Neural crest cell (in vitro differentiated cells): Measurements from ENCODE around the gene PCDHB11. TPM values are rescaled to one million over a fixed set of nuclear protein-coding genes. Genes with fewer than 3 reads are reported as not detected.
A peak's percentile ranks its signal among the peaks of the same experiment; 100 is the strongest.
"Not testable (repeated sequence)": the region's sequence is repeated elsewhere in the genome, so short reads cannot be mapped to it uniquely, and the experiment has no call there.

Experiments used
- DNase-seq: peaks from one replicate; pipeline ENCODE4 v3.0.0; 2021; ENCODE audit warnings: low read depth, mixed read lengths, low spot score
- H3K27ac Mint-ChIP-seq: one replicate; pipeline ENCODE4 v1.8.0; 2021; ENCODE audit warnings: mild to moderate bottlenecking, mixed read lengths; ENCODE audit not compliant: unreplicated experiment
- H3K27me3 Mint-ChIP-seq: 2 replicates; pipeline ENCODE4 v1.8.0; 2021; ENCODE audit warnings: low read depth, mild to moderate bottlenecking, mixed read lengths
- H3K36me3 Mint-ChIP-seq: 2 replicates; pipeline ENCODE4 v1.8.0; 2021; ENCODE audit warnings: low read depth, mild to moderate bottlenecking, mixed read lengths
- H3K4me1 Mint-ChIP-seq: 2 replicates; pipeline ENCODE4 v1.8.0; 2021; ENCODE audit warnings: mixed read lengths
- H3K4me3 Mint-ChIP-seq: one replicate; pipeline ENCODE4 v1.8.0; 2021; ENCODE audit warnings: mild to moderate bottlenecking, mixed read lengths
- H3K9me3 Mint-ChIP-seq: 2 replicates; pipeline ENCODE4 v1.8.0; 2021; ENCODE audit warnings: mixed read lengths
- CTCF ChIP-seq: fragments of 200-600 bp; sonication (generic); conservative IDR thresholded peaks from 2 replicates; pipeline ENCODE4 v1.5.0; 2021; ENCODE audit warnings: antibody characterized with exemption, mild to moderate bottlenecking
- total RNA-seq: library from RNA; stranded (reverse); gene quantifications from 2 replicates; pipeline ENCODE4 v1.2.1, GENCODE V29; 2021

PCDHB11 gene
- total RNA-seq, 1 donor from 2014 or later: 3.6 TPM

DNA sequence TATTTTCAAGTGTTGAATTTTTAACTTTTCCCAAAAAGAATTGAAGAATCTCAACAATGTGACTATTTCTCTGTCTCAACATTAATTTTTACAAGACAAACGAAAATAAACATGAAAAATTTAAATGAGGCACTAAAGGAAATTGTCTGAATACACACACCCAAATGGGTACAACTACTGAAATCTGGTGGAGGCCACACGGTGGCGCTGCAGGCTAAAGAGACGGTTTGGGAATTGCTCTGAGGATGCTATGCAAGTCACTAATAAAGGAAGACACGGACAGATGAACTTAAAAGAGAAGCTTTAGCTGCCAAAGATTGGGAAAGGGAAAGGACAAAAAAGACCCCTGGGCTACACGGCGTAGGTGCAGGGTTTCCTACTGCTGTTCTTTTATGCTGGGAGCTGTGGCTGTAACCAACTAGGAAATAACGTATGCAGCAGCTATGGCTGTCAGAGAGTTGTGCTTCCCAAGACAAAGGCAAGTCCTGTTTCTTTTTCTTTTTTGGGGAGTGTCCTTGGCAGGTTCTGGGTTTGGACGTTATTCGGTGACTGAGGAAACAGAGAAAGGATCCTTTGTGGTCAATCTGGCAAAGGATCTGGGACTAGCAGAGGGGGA is 7.2 kb upstream of the PCDHB11 start, which contains the start of gene PCDHB10:
PCDHB10 (plus strand) TSS at position 244 of the 616 bp plus-strand sequence; CDS start at position 444, 200 bp downstream.
- H3K9me3 Mint-ChIP-seq: peaks cover 21% of the 10 kb centered on the region
- no peaks in the 10 kb centered on the region for H3K27me3 Mint-ChIP-seq
- DNase-seq: peak; percentile 40
- H3K4me1 Mint-ChIP-seq: peaks cover 5% of the 10 kb centered on the region
- H3K36me3 Mint-ChIP-seq: peaks cover 57% of the 10 kb centered on the region
- H3K27ac Mint-ChIP-seq: peak within 1 kb of the TSS; percentile 15
- H3K4me3 Mint-ChIP-seq: peak within 1 kb of the TSS; percentile 17
- TF ChIP-seq CTCF: peak; percentile 66

DNA sequence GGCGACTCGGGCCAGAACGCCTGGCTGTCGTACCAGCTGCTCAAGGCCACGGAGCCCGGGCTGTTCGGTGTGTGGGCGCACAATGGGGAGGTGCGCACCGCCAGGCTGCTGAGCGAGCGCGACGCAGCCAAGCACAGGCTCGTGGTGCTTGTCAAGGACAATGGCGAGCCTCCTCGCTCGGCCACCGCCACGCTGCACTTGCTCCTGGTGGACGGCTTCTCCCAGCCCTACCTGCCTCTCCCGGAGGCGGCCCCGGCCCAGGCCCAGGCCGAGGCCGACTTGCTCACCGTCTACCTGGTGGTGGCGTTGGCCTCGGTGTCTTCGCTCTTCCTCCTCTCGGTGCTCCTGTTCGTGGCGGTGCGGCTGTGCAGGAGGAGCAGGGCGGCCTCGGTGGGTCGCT is 5.1 kb upstream of the PCDHB11 start:
- not testable (repeated sequence) for DNase-seq, H3K27me3 Mint-ChIP-seq, H3K4me3 Mint-ChIP-seq, H3K27ac Mint-ChIP-seq, H3K4me1 Mint-ChIP-seq
- Mint-ChIP-seq H3K9me3 (peaks cover 22% of the 10 kb centered on the region), H3K36me3 (peaks cover 60% of the 10 kb centered on the region)

DNA sequence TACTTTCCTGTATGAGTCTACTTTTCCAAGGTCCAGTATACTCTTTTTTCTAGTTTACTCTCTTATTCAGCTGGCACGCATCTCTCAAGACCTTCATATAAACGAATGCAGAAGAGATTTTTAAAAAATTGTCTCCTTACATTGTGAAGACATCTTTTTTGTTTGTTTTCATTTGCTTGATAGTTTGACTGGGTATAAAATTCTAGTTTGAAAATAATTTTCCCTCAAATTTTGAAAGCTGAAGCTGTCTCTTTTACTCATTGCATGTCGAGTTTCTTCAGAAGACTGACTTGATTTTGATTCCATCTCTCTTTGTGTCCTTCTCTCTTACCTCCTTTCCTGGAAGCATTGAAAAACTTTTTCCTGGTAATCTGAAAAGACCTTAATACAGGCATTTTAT is 3.1 kb upstream of the PCDHB11 start:
- Mint-ChIP-seq H3K9me3 (peaks cover 28% of the 10 kb centered on the region), H3K27me3 (no peaks in the 10 kb centered on the region), H3K4me3 (no peak overlapping the region), H3K4me1 (peaks cover 5% of the 10 kb centered on the region), H3K27ac (no peak overlapping the region), H3K36me3 (peaks cover 68% of the 10 kb centered on the region)
- DNase-seq: no peak
- no peak for TF ChIP-seq CTCF

- H3K4me3 Mint-ChIP-seq, H3K27ac Mint-ChIP-seq, DNase-seq, H3K4me1 Mint-ChIP-seq, H3K27me3 Mint-ChIP-seq: not testable (repeated sequence)
- peaks cover 17% of the 10 kb centered on the region for H3K9me3 Mint-ChIP-seq
- H3K36me3 Mint-ChIP-seq: peaks cover 64% of the 10 kb centered on the region
Measured at GRCh38 chr5:141201126-141201525, 1.7 kb downstream of the PCDHB11 start.

GRCh38 chr5:141201646-141202045 is 2.2 kb downstream of the PCDHB11 start:
- Mint-ChIP-seq H3K36me3 (peaks cover 59% of the 10 kb centered on the region), H3K9me3 (peaks cover 14% of the 10 kb centered on the region)
- H3K4me1 Mint-ChIP-seq, H3K4me3 Mint-ChIP-seq, DNase-seq, H3K27me3 Mint-ChIP-seq, H3K27ac Mint-ChIP-seq: not testable (repeated sequence)

- H3K27ac Mint-ChIP-seq: no peak within 1 kb of the TSS
- peaks cover 12% of the 10 kb centered on the region for H3K9me3 Mint-ChIP-seq
- TF ChIP-seq CTCF: peak; percentile 50
- no peaks in the 10 kb centered on the region for H3K27me3 Mint-ChIP-seq
- no peaks in the 10 kb centered on the region for H3K4me1 Mint-ChIP-seq
- no peak for DNase-seq
- H3K36me3 Mint-ChIP-seq: peaks cover 43% of the 10 kb centered on the region
- H3K4me3 Mint-ChIP-seq: peak within 1 kb of the TSS; percentile 44
Measured at GRCh38 chr5:141208478-141208877, 9.1 kb downstream of the PCDHB11 start, which contains the start of gene PCDHB12. TSS of gene PCDHB12 (plus strand) at chr5:141208719. CDS start at chr5:141208908, 189 bp downstream.

- H3K27me3 Mint-ChIP-seq, DNase-seq, H3K4me1 Mint-ChIP-seq, H3K27ac Mint-ChIP-seq, H3K4me3 Mint-ChIP-seq: not testable (repeated sequence)
- H3K9me3 Mint-ChIP-seq: peaks cover 18% of the 10 kb centered on the region
- peaks cover 50% of the 10 kb centered on the region for H3K36me3 Mint-ChIP-seq
Measured at GRCh38 chr5:141210281-141210680, 10.9 kb downstream of the PCDHB11 start.

DNA sequence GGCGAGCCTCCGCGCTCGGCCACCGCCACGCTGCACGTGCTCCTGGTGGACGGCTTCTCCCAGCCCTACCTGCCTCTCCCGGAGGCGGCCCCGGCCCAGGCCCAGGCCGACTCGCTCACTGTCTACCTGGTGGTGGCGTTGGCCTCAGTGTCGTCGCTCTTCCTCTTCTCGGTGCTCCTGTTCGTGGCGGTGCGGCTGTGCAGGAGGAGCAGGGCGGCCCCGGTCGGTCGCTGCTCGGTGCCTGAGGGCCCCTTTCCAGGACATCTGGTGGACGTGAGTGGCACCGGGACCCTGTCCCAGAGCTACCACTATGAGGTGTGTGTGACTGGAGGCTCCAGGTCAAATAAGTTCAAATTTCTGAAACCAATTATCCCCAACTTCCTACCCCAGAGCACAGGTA is 11.4 kb downstream of the PCDHB11 start:
- H3K27me3 Mint-ChIP-seq, H3K4me3 Mint-ChIP-seq, H3K27ac Mint-ChIP-seq, H3K4me1 Mint-ChIP-seq, DNase-seq: not testable (repeated sequence)
- Mint-ChIP-seq H3K36me3 (peaks cover 45% of the 10 kb centered on the region), H3K9me3 (peaks cover 18% of the 10 kb centered on the region)
